ENCODE results near the gene FAM209B. TPM values are rescaled to one million over a fixed set of nuclear protein-coding genes. Genes with fewer than 3 reads are reported as not detected.

The FAM209B gene
- total RNA-seq, 1 donor from 2014 or later, result not detected

Other genes with a start within 250 kb of the FAM209B start
- gene FAM210B, start 174.3 kb upstream of the FAM209B start, total RNA-seq, result 39.5 TPM
- 1.5 TPM for gene AURKA, start 141.0 kb upstream of the FAM209B start, total RNA-seq
- 27.8 TPM for gene CSTF1, start 140.6 kb upstream of the FAM209B start, total RNA-seq
- 40.2 TPM for gene CASS4, start 121.0 kb upstream of the FAM209B start, total RNA-seq
- 77.4 TPM for gene RTF2, start 64.6 kb upstream of the FAM209B start, total RNA-seq
- 0.87 TPM for gene FAM209A, start 8.5 kb upstream of the FAM209B start, total RNA-seq
- 5.2 TPM for gene TFAP2C, start 96.1 kb downstream of the FAM209B start, total RNA-seq